ENCODE data around the gene GNAQ. TPM values are rescaled to one million over a fixed set of nuclear protein-coding genes. Genes with fewer than 3 reads are reported as not detected.

GNAQ gene
- polyA plus RNA-seq, 1 donor (not counting 4 experiments of a cell fraction or from before 2014, with no cell fraction given): 64.3 TPM

DNA sequence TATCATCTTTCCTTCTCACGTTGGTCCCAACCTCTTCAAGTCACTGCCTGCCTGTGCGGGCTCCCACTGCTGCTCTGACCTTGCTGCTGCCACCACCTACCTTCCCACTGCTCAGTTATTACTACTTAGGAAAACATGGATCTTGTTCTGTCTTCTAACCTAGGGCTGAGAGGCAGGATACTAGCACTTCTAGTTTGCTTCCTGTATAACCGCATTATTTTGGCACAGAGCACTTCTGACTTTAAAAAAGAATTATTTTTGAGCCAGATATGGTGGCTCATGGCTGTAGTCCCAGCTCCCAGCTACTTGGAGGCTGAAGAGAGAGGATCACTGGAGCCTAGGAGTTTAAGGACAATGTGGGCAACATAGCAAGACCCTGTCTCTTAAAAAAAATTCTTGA, 248.1 kb downstream of the GNAQ start:
- TF ChIP-seq, protein P1, sequence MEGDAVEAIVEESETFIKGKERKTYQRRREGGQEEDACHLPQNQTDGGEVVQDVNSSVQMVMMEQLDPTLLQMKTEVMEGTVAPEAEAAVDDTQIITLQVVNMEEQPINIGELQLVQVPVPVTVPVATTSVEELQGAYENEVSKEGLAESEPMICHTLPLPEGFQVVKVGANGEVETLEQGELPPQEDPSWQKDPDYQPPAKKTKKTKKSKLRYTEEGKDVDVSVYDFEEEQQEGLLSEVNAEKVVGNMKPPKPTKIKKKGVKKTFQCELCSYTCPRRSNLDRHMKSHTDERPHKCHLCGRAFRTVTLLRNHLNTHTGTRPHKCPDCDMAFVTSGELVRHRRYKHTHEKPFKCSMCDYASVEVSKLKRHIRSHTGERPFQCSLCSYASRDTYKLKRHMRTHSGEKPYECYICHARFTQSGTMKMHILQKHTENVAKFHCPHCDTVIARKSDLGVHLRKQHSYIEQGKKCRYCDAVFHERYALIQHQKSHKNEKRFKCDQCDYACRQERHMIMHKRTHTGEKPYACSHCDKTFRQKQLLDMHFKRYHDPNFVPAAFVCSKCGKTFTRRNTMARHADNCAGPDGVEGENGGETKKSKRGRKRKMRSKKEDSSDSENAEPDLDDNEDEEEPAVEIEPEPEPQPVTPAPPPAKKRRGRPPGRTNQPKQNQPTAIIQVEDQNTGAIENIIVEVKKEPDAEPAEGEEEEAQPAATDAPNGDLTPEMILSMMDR (optimal IDR thresholded peaks at IDR 0.05 in 1 of 3, IDR thresholded peaks at IDR 0.05 in 1 of 3, conservative IDR thresholded peaks at IDR 0.05 in 1 of 3; ENCODE audit: extremely low read depth in 1 of 3, insufficient read depth in 2 of 3, low read length in 3 of 3): no peak
- Histone ChIP-seq H3K27me3 (ENCODE audit: control insufficient read depth, extremely low read depth, insufficient read depth, low read length) (no peaks in the 10 kb centered on the region), H3K4me3 (ENCODE audit: control insufficient read depth in 2 of 3, extremely low read depth in 1 of 3, insufficient read depth in 2 of 3, low read depth in 1 of 3, low read length in 3 of 3) (no peak overlapping the region), H3K9me1 (ENCODE audit: control insufficient read depth, extremely low read depth, insufficient read depth, low read length) (no peaks in the 10 kb centered on the region), H4K20me1 (ENCODE audit: control insufficient read depth, extremely low read depth, insufficient read depth, low read length) (no peaks in the 10 kb centered on the region), H3K9ac (ENCODE audit: control insufficient read depth, extremely low read depth, insufficient read depth, low read length) (no peak overlapping the region), H3K9me3 (ENCODE audit: control insufficient read depth, low read depth, low read length) (no peaks in the 10 kb centered on the region), H2AFZ (ENCODE audit: control insufficient read depth, low read length) (no peak overlapping the region), H3K79me2 (ENCODE audit: control insufficient read depth, insufficient read depth, low read length) (no peaks in the 10 kb centered on the region), H3K36me3 (ENCODE audit: control insufficient read depth in 2 of 2, extremely low read depth in 1 of 2, insufficient read depth in 2 of 2, low read length in 2 of 2) (peaks cover 0 to 3% of the 10 kb centered on the region in 2 experiments), H3K27ac (ENCODE audit: control insufficient read depth, insufficient read depth, low read length) (no peak overlapping the region), H3K4me1 (ENCODE audit: control insufficient read depth, extremely low read depth, insufficient read depth, low read length) (no peaks in the 10 kb centered on the region), H3K4me2 (ENCODE audit: control insufficient read depth, extremely low read depth, insufficient read depth, low read depth, low read length) (no peak overlapping the region)
- dilution Hi-C loops (cut with MboI; ENCODE audit: extremely low pct_ligation_motif_present, low sequenced_read_pairs): no loop called here
- DNase-seq (ENCODE audit: low read depth, low spot score): no peak
- no peak for FAIRE-seq

DNA sequence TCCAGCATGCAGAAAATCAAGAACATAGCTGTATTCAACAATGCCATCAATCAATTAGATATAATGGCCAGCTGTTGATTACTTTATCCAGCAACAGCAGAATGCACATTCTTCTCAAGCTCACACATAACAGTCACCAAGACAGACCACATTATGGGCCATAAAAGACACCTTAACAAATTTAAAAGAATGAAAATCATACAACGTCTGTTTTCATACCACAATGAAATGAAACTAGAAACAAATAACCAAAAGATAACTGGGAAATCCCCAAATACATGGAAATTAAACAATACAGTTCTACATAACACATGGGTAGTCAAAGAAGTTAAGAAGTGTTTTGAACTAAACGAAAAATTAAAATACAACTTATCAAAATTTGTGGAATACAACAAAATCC, 252.6 kb downstream of the GNAQ start:
- FAIRE-seq (no peak), DNase-seq (ENCODE audit: low read depth, low spot score) (no peak)
- no peaks in the 10 kb centered on the region for H4K20me1 ChIP-seq (ENCODE audit: control insufficient read depth, extremely low read depth, insufficient read depth, low read length)
- H3K4me1 ChIP-seq (ENCODE audit: control insufficient read depth, extremely low read depth, insufficient read depth, low read length): no peaks in the 10 kb centered on the region
- no peak for TF ChIP-seq EZH2 (IDR thresholded peaks at IDR 0.05; ENCODE audit: low read length)
- TF ChIP-seq, protein P1 (optimal IDR thresholded peaks at IDR 0.05 in 1 of 3, IDR thresholded peaks at IDR 0.05 in 1 of 3, conservative IDR thresholded peaks at IDR 0.05 in 1 of 3; ENCODE audit: extremely low read depth in 1 of 3, insufficient read depth in 2 of 3, low read length in 3 of 3): no peak
- no peaks in the 10 kb centered on the region for H3K9me1 ChIP-seq (ENCODE audit: control insufficient read depth, extremely low read depth, insufficient read depth, low read length)
- no peak overlapping the region for H3K9ac ChIP-seq (ENCODE audit: control insufficient read depth, extremely low read depth, insufficient read depth, low read length)
- H3K27ac ChIP-seq (ENCODE audit: control insufficient read depth, insufficient read depth, low read length): no peak overlapping the region
- no peak overlapping the region for H2AFZ ChIP-seq (ENCODE audit: control insufficient read depth, low read length)
- H3K9me3 ChIP-seq (ENCODE audit: control insufficient read depth, low read depth, low read length): no peaks in the 10 kb centered on the region
- no peak overlapping the region for H3K4me3 ChIP-seq (ENCODE audit: control insufficient read depth in 2 of 3, extremely low read depth in 1 of 3, insufficient read depth in 2 of 3, low read depth in 1 of 3, low read length in 3 of 3)
- H3K4me2 ChIP-seq (ENCODE audit: control insufficient read depth, extremely low read depth, insufficient read depth, low read depth, low read length): no peak overlapping the region
- H3K79me2 ChIP-seq (ENCODE audit: control insufficient read depth, insufficient read depth, low read length): no peaks in the 10 kb centered on the region
- H3K27me3 ChIP-seq (ENCODE audit: control insufficient read depth, extremely low read depth, insufficient read depth, low read length): no peaks in the 10 kb centered on the region
- no peaks in the 10 kb centered on the region for H3K36me3 ChIP-seq (ENCODE audit: control insufficient read depth in 2 of 2, extremely low read depth in 1 of 2, insufficient read depth in 2 of 2, low read length in 2 of 2)
- dilution Hi-C loops (cut with MboI; ENCODE audit: extremely low pct_ligation_motif_present, low sequenced_read_pairs): no loop called here

All from keratinocyte (primary cell).